HepG2 (cell line): ENCODE data around the gene MSANTD1.

Experiments
- EP300 ChIP-seq, 3 experiments: sonication (generic) in 1 of 3; formaldehyde crosslinking in 1 of 3; IDR thresholded peaks; 2 replicates each; pipeline versions ENCODE4 v1.5.1 to v1.6.1; 2011 to 2020; ENCODE audit warnings: low read depth in 2 of 3, low read length in 2 of 3, borderline replicate concordance in 1 of 3, improper control_type of control experiment in 1 of 3, mild to moderate bottlenecking in 1 of 3, missing genetic modification reagents in 1 of 3, moderate library complexity in 1 of 3
- ETV6 ChIP-seq: sonication (generic); formaldehyde crosslinking; conservative IDR thresholded peaks from 2 replicates; pipeline ENCODE4 v1.4.0; 2020; ENCODE audit warnings: missing genetic modification reagents
- ZFP37 ChIP-seq: sonication (generic); formaldehyde crosslinking; IDR thresholded peaks from 2 replicates; pipeline ENCODE4 v1.4.0; 2020; ENCODE audit warnings: missing genetic modification reagents, borderline replicate concordance
- ZKSCAN8 ChIP-seq: IDR thresholded peaks from 2 replicates; pipeline ENCODE4 v1.6.1; 2016; ENCODE audit warnings: borderline replicate concordance, missing genetic modification reagents, missing compliant biosample characterization
- ZNF512 ChIP-seq: sonication (generic); formaldehyde crosslinking; IDR thresholded peaks from 2 replicates; pipeline ENCODE4 v1.4.0; 2020; ENCODE audit warnings: mild to moderate bottlenecking, missing genetic modification reagents

- TF ChIP-seq EP300 (IDR thresholded peaks at IDR 0.05; ENCODE audit: low read depth in 2 of 2, low read length in 2 of 2) (no peak), EP300 (CRISPR knock-in tag; IDR thresholded peaks at IDR 0.05; ENCODE audit: borderline replicate concordance) (no peak), ZFP37 (CRISPR knock-in tag) (no peak), ETV6 (CRISPR knock-in tag) (no peak), ZNF512 (CRISPR knock-in tag) (no peak), ZKSCAN8 (CRISPR knock-in tag) (no peak)
These were observed 7.9 kb upstream of the MSANTD1 start for GRCh38 chr4:3240936-3241522.
